Measurements from ENCODE around the gene ATXN7L2.

DNA sequence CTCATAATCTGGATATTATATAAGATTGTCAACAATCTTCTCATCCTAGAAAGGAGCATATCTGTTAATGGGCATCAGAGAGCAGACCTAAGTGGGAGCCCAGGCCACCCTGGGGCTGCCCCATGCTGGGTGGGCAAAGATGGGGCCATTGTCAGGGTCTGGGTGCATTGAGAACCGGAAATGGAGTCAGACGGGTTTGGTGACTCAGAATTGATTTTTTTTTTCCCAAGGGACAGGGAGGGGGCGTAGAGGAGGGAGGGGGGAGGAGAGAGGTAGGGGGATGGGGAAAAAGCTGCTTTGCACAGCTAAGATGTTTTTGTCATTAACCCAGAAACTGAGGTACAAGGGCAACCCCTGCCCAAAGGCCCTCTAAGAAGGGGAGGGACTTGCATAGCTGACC is 1.3 kb downstream of the ATXN7L2 start:
- no peak for TF ChIP-seq EP300 (IDR thresholded peaks at IDR 0.05)
- TF ChIP-seq, protein P1, sequence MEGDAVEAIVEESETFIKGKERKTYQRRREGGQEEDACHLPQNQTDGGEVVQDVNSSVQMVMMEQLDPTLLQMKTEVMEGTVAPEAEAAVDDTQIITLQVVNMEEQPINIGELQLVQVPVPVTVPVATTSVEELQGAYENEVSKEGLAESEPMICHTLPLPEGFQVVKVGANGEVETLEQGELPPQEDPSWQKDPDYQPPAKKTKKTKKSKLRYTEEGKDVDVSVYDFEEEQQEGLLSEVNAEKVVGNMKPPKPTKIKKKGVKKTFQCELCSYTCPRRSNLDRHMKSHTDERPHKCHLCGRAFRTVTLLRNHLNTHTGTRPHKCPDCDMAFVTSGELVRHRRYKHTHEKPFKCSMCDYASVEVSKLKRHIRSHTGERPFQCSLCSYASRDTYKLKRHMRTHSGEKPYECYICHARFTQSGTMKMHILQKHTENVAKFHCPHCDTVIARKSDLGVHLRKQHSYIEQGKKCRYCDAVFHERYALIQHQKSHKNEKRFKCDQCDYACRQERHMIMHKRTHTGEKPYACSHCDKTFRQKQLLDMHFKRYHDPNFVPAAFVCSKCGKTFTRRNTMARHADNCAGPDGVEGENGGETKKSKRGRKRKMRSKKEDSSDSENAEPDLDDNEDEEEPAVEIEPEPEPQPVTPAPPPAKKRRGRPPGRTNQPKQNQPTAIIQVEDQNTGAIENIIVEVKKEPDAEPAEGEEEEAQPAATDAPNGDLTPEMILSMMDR (IDR thresholded peaks at IDR 0.05): no peak
- no peak for TF ChIP-seq POLR2A (IDR thresholded peaks at IDR 0.05)

Measured in tibial nerve (tissue), 4 donors.